Central memory CD4-positive, alpha-beta T cell (primary cell): ENCODE data around the gene MYO3B.
"Not testable (repeated sequence)": the region's sequence is repeated elsewhere in the genome, so short reads cannot be mapped to it uniquely, and the experiment has no call there.

Experiments used
- DNase-seq: peaks from one replicate; pipeline ENCODE4 v3.0.0; 2022

Gene MYO3B

GRCh38 chr2:170432823-170433222 is 254.9 kb downstream of the MYO3B start:
- DNase-seq, result no peak

GRCh38 chr2:170433448-170433847 is 255.5 kb downstream of the MYO3B start:
- DNase-seq, result no peak

- DNase-seq, result not testable (repeated sequence)
Observed at GRCh38 chr2:170434396-170434795, 256.4 kb downstream of the MYO3B start.

GRCh38 chr2:170434900-170435621 is 257.1 kb downstream of the MYO3B start:
- DNase-seq, result peak; percentile 7

- no peak for DNase-seq
Observed at GRCh38 chr2:170436077-170436943, 258.4 kb downstream of the MYO3B start.

- no peak for DNase-seq
Observed at GRCh38 chr2:170446078-170446477, 268.1 kb downstream of the MYO3B start.

GRCh38 chr2:170449034-170449433 is 271.1 kb downstream of the MYO3B start:
- DNase-seq, result no peak

GRCh38 chr2:170454471-170455372 is 276.8 kb downstream of the MYO3B start:
- DNase-seq, result no peak

GRCh38 chr2:170455617-170456426 is 277.9 kb downstream of the MYO3B start:
- no peak for DNase-seq

GRCh38 chr2:170456914-170457313 is 279.0 kb downstream of the MYO3B start:
- no peak for DNase-seq

- DNase-seq, result no peak
Observed at GRCh38 chr2:170457742-170458141, 279.8 kb downstream of the MYO3B start.

GRCh38 chr2:170461889-170462288 is 283.9 kb downstream of the MYO3B start:
- DNase-seq, result no peak

GRCh38 chr2:170462433-170463205 is 284.7 kb downstream of the MYO3B start:
- DNase-seq, result no peak

- DNase-seq, result no peak
Observed at GRCh38 chr2:170463206-170463537, 285.2 kb downstream of the MYO3B start.

GRCh38 chr2:170464268-170464667 is 286.3 kb downstream of the MYO3B start:
- DNase-seq, result no peak

GRCh38 chr2:170465241-170465640 is 287.3 kb downstream of the MYO3B start:
- no peak for DNase-seq

- no peak for DNase-seq
Observed at GRCh38 chr2:170466632-170467031, 288.7 kb downstream of the MYO3B start.

GRCh38 chr2:170467568-170468422 is 289.8 kb downstream of the MYO3B start:
- no peak for DNase-seq

GRCh38 chr2:170468557-170468956 is 290.6 kb downstream of the MYO3B start:
- DNase-seq, result no peak

GRCh38 chr2:170472498-170472897 is 294.6 kb downstream of the MYO3B start:
- not testable (repeated sequence) for DNase-seq
